Smooth muscle cell (in vitro differentiated cells): ENCODE results near the gene RPLP2. TPM values are rescaled to one million over a fixed set of nuclear protein-coding genes. Genes with fewer than 3 reads are reported as not detected.
A peak's percentile ranks its signal among the peaks of the same experiment; 100 is the strongest.

Experiments
- DNase-seq: peaks from one replicate; lab custom pipeline; 2025; ENCODE audit not compliant: unreplicated experiment; lab: John Stamatoyannopoulos, UW
- H2AFZ ChIP-seq: fragments of 200-600 bp; sonication (generic); 2 replicates; pipeline ENCODE4 v1.6.0; 2016; ENCODE audit warnings: antibody characterized with exemption, low read depth, mild to moderate bottlenecking
- H3F3A ChIP-seq: fragments of 200-600 bp; sonication (generic); 2 replicates; pipeline ENCODE4 v1.6.0; 2017; ENCODE audit warnings: antibody characterized with exemption, low read depth
- H3K27ac ChIP-seq: fragments of 200-600 bp; sonication (generic); 2 replicates; pipeline ENCODE4 v1.5.1; 2016; ENCODE audit warnings: low read depth, mild to moderate bottlenecking
- H3K27me3 ChIP-seq: fragments of 200-600 bp; sonication (generic); 2 replicates; pipeline ENCODE4 v1.6.1; 2016; ENCODE audit warnings: low read depth, mild to moderate bottlenecking
- H3K36me3 ChIP-seq: fragments of 200-600 bp; sonication (generic); 2 replicates; pipeline ENCODE4 v1.5.1; 2016; ENCODE audit warnings: low read depth
- H3K4me1 ChIP-seq: fragments of 200-600 bp; sonication (generic); 2 replicates; pipeline ENCODE4 v1.5.1; 2016; ENCODE audit warnings: low read depth
- H3K4me2 ChIP-seq: fragments of 200-600 bp; sonication (generic); 2 replicates; pipeline ENCODE4 v1.6.0; 2016; ENCODE audit warnings: mild to moderate bottlenecking
- H3K4me3 ChIP-seq: fragments of 200-600 bp; sonication (generic); 2 replicates; pipeline ENCODE4 v1.5.1; 2016; ENCODE audit warnings: mild to moderate bottlenecking
- H3K79me2 ChIP-seq: fragments of 200-600 bp; sonication (generic); 2 replicates; pipeline ENCODE4 v1.6.0; 2016; ENCODE audit warnings: low read depth, mild to moderate bottlenecking
- H3K9ac ChIP-seq: fragments of 200-600 bp; sonication (generic); 2 replicates; pipeline ENCODE4 v1.6.0; 2016; ENCODE audit warnings: low read depth
- H3K9me3 ChIP-seq: fragments of 200-600 bp; sonication (generic); replicated peaks from 2 replicates; pipeline ENCODE4 v1.5.1; 2016; ENCODE audit warnings: low read depth
- H4K20me1 ChIP-seq: fragments of 200-600 bp; sonication (generic); 2 replicates; pipeline ENCODE4 v1.6.0; 2016; ENCODE audit warnings: low read depth
- WGBS: methylation state at CpG from one replicate; pipeline ENCODE4 v1.1.7; 2016; ENCODE audit warnings: low lambda C conversion rate; 5-methylcytosine and 5-hydroxymethylcytosine counted together
- polyA plus RNA-seq: library from polyadenylated mRNA; unstranded; fragments of >200 nt; fragmentation: Nextera tagmentation; extraction: Ambion mirVana; gene quantifications from 2 replicates; pipeline ENCODE4 v1.2.1, GENCODE V29; 2016
- total RNA-seq: library from RNA; depleted of rRNA; stranded (reverse); fragments of >200 nt; gene quantifications from 2 replicates; pipeline ENCODE4 v1.2.3, GENCODE V29; 2014
- TF ChIP-seq, protein P1 (sequence below): fragments of 200-600 bp; sonication (generic); IDR thresholded peaks from 2 replicates; pipeline ENCODE4 v1.5.1; 2017; ENCODE audit warnings: borderline replicate concordance, mild to moderate bottlenecking, antibody characterized with exemption; ENCODE audit not compliant: insufficient read depth, poor library complexity, severe bottlenecking

RPLP2 gene
- total and polyA plus RNA-seq, 2 experiments from 2014 or later, result 472 to 622 TPM

DNA sequence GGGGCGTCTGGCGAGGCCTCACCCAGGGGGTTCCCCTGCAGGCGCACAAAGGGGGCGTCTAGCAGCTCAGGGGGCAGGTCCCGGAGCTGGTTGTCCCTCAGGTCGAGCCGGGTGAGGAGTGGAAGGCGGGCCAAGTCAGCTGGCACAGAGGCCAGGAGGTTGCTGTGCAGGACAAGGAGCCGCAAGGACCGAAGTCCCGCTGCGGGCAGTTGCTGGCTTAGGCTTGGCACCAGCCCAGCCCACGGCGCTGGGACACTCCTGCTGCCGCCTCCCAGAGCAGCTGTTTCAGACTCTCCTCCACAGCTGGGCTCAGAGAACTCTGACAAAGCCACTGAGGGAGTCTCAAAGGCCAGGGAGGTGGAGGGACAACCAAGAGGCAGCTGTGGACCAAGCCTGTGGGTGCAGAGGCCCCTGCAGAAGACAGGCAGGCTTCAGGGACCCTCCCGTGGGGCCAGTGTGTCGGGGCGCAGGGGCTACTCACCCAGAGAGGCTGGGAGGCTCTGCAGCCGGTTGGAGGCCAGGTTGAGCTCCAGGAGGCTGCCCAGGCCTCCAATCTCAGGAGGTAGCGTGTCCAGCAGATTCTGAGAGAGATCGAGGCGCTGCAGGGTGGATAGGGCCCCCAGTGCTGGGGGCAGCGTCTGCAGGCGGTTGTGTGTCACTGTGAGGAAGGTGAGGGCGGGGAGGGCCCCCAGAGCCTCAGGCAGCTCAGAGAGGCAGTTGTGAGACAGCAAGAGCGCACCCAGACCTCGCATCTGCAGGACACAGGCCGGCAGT, 6.9 kb upstream of the RPLP2 start:
- H3K9ac ChIP-seq, result no peak overlapping the region
- peaks cover 10% of the 10 kb centered on the region for H3K4me1 ChIP-seq
- no peaks in the 10 kb centered on the region for H3F3A ChIP-seq
- no peaks in the 10 kb centered on the region for H3K9me3 ChIP-seq
- no peak overlapping the region for H3K4me2 ChIP-seq
- no peak overlapping the region for H2AFZ ChIP-seq
- H3K36me3 ChIP-seq, result no peaks in the 10 kb centered on the region
- peaks cover 5% of the 10 kb centered on the region for H3K79me2 ChIP-seq
- no peak for DNase-seq
- H4K20me1 ChIP-seq, result no peaks in the 10 kb centered on the region
- TF ChIP-seq, protein P1, sequence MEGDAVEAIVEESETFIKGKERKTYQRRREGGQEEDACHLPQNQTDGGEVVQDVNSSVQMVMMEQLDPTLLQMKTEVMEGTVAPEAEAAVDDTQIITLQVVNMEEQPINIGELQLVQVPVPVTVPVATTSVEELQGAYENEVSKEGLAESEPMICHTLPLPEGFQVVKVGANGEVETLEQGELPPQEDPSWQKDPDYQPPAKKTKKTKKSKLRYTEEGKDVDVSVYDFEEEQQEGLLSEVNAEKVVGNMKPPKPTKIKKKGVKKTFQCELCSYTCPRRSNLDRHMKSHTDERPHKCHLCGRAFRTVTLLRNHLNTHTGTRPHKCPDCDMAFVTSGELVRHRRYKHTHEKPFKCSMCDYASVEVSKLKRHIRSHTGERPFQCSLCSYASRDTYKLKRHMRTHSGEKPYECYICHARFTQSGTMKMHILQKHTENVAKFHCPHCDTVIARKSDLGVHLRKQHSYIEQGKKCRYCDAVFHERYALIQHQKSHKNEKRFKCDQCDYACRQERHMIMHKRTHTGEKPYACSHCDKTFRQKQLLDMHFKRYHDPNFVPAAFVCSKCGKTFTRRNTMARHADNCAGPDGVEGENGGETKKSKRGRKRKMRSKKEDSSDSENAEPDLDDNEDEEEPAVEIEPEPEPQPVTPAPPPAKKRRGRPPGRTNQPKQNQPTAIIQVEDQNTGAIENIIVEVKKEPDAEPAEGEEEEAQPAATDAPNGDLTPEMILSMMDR, result no peak
- no peak overlapping the region for H3K27ac ChIP-seq
- H3K27me3 ChIP-seq, result no peaks in the 10 kb centered on the region
- WGBS, result 96% methylated on average over 28 of the region's 28 CpGs
- no peak overlapping the region for H3K4me3 ChIP-seq

DNA sequence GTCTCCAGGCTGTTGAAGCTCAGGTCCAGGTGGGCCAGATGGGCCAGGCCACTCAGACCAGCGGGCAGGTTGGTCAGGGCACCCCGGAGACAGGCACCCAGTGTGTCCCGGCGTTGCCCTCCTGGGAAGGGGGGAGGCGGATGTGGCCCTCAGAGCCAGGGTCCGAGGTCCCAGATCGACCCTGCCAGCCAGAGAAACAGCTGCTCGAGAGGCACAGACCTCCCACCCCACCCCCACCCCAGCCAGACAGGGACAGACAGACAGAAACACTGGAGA, 6.4 kb upstream of the RPLP2 start:
- H3K36me3 ChIP-seq, result no peaks in the 10 kb centered on the region
- no peaks in the 10 kb centered on the region for H3K9me3 ChIP-seq
- H3K27me3 ChIP-seq, result no peaks in the 10 kb centered on the region
- H3K4me2 ChIP-seq, result peak overlapping the region; percentile 98
- H3K79me2 ChIP-seq, result peaks cover 11% of the 10 kb centered on the region
- H3K4me3 ChIP-seq, result no peak overlapping the region
- no peaks in the 10 kb centered on the region for H3F3A ChIP-seq
- H2AFZ ChIP-seq, result no peak overlapping the region
- 98% methylated on average over 8 of the region's 8 CpGs for WGBS
- no peaks in the 10 kb centered on the region for H4K20me1 ChIP-seq
- DNase-seq, result no peak
- H3K4me1 ChIP-seq, result peaks cover 12% of the 10 kb centered on the region
- no peak overlapping the region for H3K27ac ChIP-seq
- TF ChIP-seq, protein P1, result no peak
- no peak overlapping the region for H3K9ac ChIP-seq

DNA sequence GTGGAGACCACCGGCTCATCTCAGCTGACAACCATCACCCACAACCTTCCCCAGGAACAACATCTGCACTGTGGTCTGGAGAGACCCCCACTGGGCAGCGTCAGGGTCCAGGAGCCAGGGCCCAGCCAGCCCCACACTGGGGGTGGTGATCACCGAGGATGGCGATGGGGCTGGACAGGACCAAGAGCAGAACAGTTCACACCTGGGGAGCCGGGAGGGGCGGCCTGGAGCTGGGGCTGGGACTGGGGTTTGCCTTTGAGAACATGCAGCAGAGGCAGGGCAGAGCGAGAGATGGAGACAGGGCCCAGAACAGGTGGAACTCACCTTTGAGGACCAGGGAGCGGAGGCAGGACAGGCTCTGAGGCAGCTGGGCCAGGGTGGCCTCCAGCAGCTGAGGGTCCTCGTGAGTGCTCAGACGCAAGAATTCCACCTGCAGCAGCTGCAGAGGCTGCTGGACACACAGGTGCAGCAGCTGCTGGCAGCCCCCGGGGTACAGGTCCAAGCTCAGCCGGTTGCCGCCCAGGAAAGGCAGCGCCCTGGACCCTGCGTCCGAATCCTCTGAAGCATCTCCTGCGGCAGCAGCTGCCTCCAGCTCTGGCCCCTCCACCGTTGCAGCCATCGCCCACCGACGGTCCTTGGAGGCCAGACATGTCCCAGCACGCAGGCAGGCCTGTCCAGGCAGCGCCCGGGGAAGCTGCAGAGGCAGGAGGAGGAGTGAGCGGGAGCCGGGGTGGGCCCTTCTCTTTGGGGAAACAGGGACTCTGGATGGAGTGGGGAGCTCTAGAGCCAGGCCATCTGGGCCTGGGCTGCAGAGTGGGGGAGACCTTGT, 5.8 kb upstream of the RPLP2 start:
- no peak overlapping the region for H3K27ac ChIP-seq
- peaks cover 16% of the 10 kb centered on the region for H3K79me2 ChIP-seq
- no peak overlapping the region for H2AFZ ChIP-seq
- no peaks in the 10 kb centered on the region for H3K27me3 ChIP-seq
- no peaks in the 10 kb centered on the region for H3K36me3 ChIP-seq
- H3K4me2 ChIP-seq, result peak overlapping the region; percentile 98
- no peaks in the 10 kb centered on the region for H3K9me3 ChIP-seq
- DNase-seq, result no peak
- H3F3A ChIP-seq, result no peaks in the 10 kb centered on the region
- TF ChIP-seq, protein P1, result no peak
- H4K20me1 ChIP-seq, result no peaks in the 10 kb centered on the region
- H3K4me3 ChIP-seq, result peak overlapping the region; percentile 76
- peaks cover 16% of the 10 kb centered on the region for H3K4me1 ChIP-seq
- no peak overlapping the region for H3K9ac ChIP-seq
- 77% methylated on average over 26 of the region's 26 CpGs for WGBS
